ENCODE measurements around the gene GPC5. TPM values are rescaled to one million over a fixed set of nuclear protein-coding genes. Genes with fewer than 3 reads are reported as not detected.

Gene GPC5
- total and polyA plus RNA-seq, 3 donors from 2014 or later = 11.5 to 81.8 (median 52.1) TPM

- TF ChIP-seq POLR2A (IDR thresholded peaks at IDR 0.05) = no peak
- TF ChIP-seq, protein P1, sequence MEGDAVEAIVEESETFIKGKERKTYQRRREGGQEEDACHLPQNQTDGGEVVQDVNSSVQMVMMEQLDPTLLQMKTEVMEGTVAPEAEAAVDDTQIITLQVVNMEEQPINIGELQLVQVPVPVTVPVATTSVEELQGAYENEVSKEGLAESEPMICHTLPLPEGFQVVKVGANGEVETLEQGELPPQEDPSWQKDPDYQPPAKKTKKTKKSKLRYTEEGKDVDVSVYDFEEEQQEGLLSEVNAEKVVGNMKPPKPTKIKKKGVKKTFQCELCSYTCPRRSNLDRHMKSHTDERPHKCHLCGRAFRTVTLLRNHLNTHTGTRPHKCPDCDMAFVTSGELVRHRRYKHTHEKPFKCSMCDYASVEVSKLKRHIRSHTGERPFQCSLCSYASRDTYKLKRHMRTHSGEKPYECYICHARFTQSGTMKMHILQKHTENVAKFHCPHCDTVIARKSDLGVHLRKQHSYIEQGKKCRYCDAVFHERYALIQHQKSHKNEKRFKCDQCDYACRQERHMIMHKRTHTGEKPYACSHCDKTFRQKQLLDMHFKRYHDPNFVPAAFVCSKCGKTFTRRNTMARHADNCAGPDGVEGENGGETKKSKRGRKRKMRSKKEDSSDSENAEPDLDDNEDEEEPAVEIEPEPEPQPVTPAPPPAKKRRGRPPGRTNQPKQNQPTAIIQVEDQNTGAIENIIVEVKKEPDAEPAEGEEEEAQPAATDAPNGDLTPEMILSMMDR (IDR thresholded peaks at IDR 0.05) = no peak
- no peaks in the 10 kb centered on the region for H3K9me3 ChIP-seq
Measured at GRCh38 chr13:91359631-91360030, 38.8 kb upstream of the GPC5 start.

DNA sequence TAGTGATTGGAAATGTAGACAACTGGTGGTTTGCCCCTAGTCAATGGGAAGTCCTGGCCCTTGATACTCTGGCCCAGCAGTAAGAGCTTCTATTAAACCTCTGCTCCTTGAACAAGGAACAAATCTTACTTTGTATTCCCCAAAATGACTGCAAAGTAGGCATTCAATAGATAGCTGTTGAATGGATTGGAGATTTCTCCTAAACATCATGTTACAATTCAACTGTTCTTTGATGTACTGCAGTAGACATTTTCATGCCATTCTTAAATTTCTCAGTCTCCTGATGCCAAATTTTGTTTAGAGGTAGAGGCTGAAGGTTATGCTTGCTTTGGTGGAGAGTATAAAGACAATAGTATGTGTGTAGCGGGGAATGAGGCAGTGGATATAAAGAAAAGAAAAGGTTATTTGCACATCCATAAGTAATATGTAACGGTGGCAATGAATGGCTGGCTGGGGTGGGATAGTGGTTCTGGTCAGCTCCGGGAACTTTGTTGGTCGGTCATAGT is 38.1 kb upstream of the GPC5 start:
- Histone ChIP-seq H3K4me1 (no peaks in the 10 kb centered on the region), H3K9me3 (no peaks in the 10 kb centered on the region), H3K27ac (no peak overlapping the region), H3K27me3 (no peaks in the 10 kb centered on the region), H3K4me3 (no peak overlapping the region), H3K36me3 (ENCODE audit: low read depth, missing control alignments) (no peaks in the 10 kb centered on the region)
- intact Hi-C loops (cut with DNase I; ENCODE audit: low total_unique reads) = no loop called here
- TF ChIP-seq, protein P1 (IDR thresholded peaks at IDR 0.05) = no peak
- no peak for TF ChIP-seq POLR2A (IDR thresholded peaks at IDR 0.05)
- no peak for DNase-seq
- 82 to 86% methylated on average over 4 of the region's 4 CpGs for WGBS, 2 donors

More at GRCh38 chr13:91359631-91360030, 38.8 kb upstream of the GPC5 start:
- intact Hi-C loops (cut with DNase I; ENCODE audit: low total_unique reads) = no loop called here
- no peak for DNase-seq
- Histone ChIP-seq H3K27ac (no peak overlapping the region), H3K4me1 (no peaks in the 10 kb centered on the region), H3K27me3 (no peaks in the 10 kb centered on the region), H3K4me3 (no peak overlapping the region), H3K36me3 (ENCODE audit: low read depth, missing control alignments) (no peaks in the 10 kb centered on the region)
- 58 to 67% methylated on average over 3 of the region's 3 CpGs for WGBS, 2 donors

- no peaks in the 10 kb centered on the region for H3K9me3 ChIP-seq
- TF ChIP-seq, protein P1 (IDR thresholded peaks at IDR 0.05) = no peak
- TF ChIP-seq POLR2A (IDR thresholded peaks at IDR 0.05) = no peak
- no peak overlapping the region for H3K4me3 ChIP-seq
- no peak overlapping the region for H3K27ac ChIP-seq
- no peaks in the 10 kb centered on the region for H3K4me1 ChIP-seq
- no peaks in the 10 kb centered on the region for H3K27me3 ChIP-seq
- H3K36me3 ChIP-seq (ENCODE audit: low read depth, missing control alignments) = no peaks in the 10 kb centered on the region
- intact Hi-C loops (cut with DNase I; ENCODE audit: low total_unique reads) = no loop called here
- no peak for DNase-seq
- WGBS, 2 donors = 83 to 94% methylated on average over 1 of the region's 1 CpG
Measured at GRCh38 chr13:91361755-91362271, 36.6 kb upstream of the GPC5 start.

- Histone ChIP-seq H3K4me3 (no peak overlapping the region), H3K9me3 (no peaks in the 10 kb centered on the region), H3K4me1 (no peaks in the 10 kb centered on the region), H3K27ac (no peak overlapping the region), H3K36me3 (ENCODE audit: low read depth, missing control alignments) (no peaks in the 10 kb centered on the region), H3K27me3 (no peaks in the 10 kb centered on the region)
- TF ChIP-seq, protein P1 (IDR thresholded peaks at IDR 0.05) = no peak
- TF ChIP-seq POLR2A (IDR thresholded peaks at IDR 0.05) = no peak
- DNase-seq = no peak
- 44 to 69% methylated on average over 1 of the region's 1 CpG for WGBS, 2 donors
- intact Hi-C loops (cut with DNase I; ENCODE audit: low total_unique reads) = no loop called here
Measured at GRCh38 chr13:91362908-91363307, 35.5 kb upstream of the GPC5 start.

DNA sequence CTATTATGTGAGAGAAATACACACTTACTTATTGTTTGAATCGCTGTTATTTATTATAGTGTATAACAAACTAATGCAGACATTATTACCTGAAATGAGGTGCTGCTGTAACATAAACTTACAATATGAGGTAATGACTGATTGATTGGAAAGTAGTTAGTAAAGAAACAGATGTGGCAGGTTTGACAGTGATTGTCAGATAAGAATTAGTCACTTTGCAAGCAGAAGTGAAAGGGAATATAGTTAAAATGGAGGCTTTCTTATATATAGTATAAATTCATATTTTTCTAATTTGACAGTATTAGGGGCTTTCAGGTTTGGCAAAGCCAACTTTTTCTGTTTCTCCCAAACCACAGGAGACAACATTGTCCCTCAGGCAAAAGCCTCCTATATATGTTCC is 30.3 kb upstream of the GPC5 start:
- WGBS, 2 donors = 86 to 96% methylated on average over 1 of the region's 1 CpG
- no peak overlapping the region for H3K4me3 ChIP-seq
- TF ChIP-seq, protein P1 (IDR thresholded peaks at IDR 0.05) = no peak
- TF ChIP-seq POLR2A (IDR thresholded peaks at IDR 0.05) = no peak

More for the DNA sequence above, 30.3 kb upstream of the GPC5 start:
- Histone ChIP-seq H3K9me3 (no peaks in the 10 kb centered on the region), H3K27ac (no peak overlapping the region), H3K4me1 (no peaks in the 10 kb centered on the region), H3K36me3 (ENCODE audit: low read depth, missing control alignments) (no peaks in the 10 kb centered on the region), H3K27me3 (no peaks in the 10 kb centered on the region)
- intact Hi-C loops (cut with DNase I; ENCODE audit: low total_unique reads) = no loop called here
- no peak for DNase-seq

Data from testis (tissue), 3 donors.